ENCODE data around the gene ARHGAP10. TPM values are rescaled to one million over a fixed set of nuclear protein-coding genes. Genes with fewer than 3 reads are reported as not detected.

Gene ARHGAP10
- total RNA-seq, 1 donor from 2014 or later = 28.0 TPM

- Histone ChIP-seq H3K4me1 (ENCODE audit: insufficient read depth, low read length) (peaks cover 30% of the 10 kb centered on the region), H2AFZ (ENCODE audit: low read depth, low read length) (no peak overlapping the region), H3K9me3 (ENCODE audit: insufficient read depth, low read depth, low read length) (no peaks in the 10 kb centered on the region), H3K79me2 (ENCODE audit: insufficient read depth, low read length) (peaks cover 66% of the 10 kb centered on the region), H4K20me1 (ENCODE audit: insufficient read depth, low read length) (peaks cover 40% of the 10 kb centered on the region), H3K27ac (ENCODE audit: low read depth, low read length) (no peak overlapping the region), H3K4me2 (ENCODE audit: low read length) (no peak overlapping the region), H3K27me3 (ENCODE audit: insufficient read depth, low read length) (no peaks in the 10 kb centered on the region), H3K36me3 (ENCODE audit: insufficient read depth, low read length) (no peaks in the 10 kb centered on the region), H3K4me3 (ENCODE audit: insufficient read depth, low read depth, low read length) (no peak overlapping the region), H3K9ac (ENCODE audit: low read length) (no peak overlapping the region)
- no peaks in the 10 kb centered on the region for H3K27me3 Mint-ChIP-seq (ENCODE audit: low read depth, unreplicated experiment)
- H3K36me3 Mint-ChIP-seq (ENCODE audit: low read depth, unreplicated experiment) = no peaks in the 10 kb centered on the region
- FAIRE-seq = no peak
- TF ChIP-seq CTCF (IDR thresholded peaks at IDR 0.05; ENCODE audit: insufficient read depth, low read depth, low read length) (no peak), EZH2 (IDR thresholded peaks at IDR 0.05; ENCODE audit: insufficient read depth, low read length) (no peak)
- H3K4me1 Mint-ChIP-seq (ENCODE audit: low read depth, unreplicated experiment) = peaks cover 39% of the 10 kb centered on the region
- H3K9me3 Mint-ChIP-seq (ENCODE audit: unreplicated experiment) = no peaks in the 10 kb centered on the region
- H3K27ac Mint-ChIP-seq (ENCODE audit: unreplicated experiment) = peak overlapping the region; percentile 4
- no peak for DNase-seq (ENCODE audit: low read depth)
- no peak overlapping the region for H3K4me3 Mint-ChIP-seq (ENCODE audit: unreplicated experiment)
These were observed 44.8 kb downstream of the ARHGAP10 start for GRCh38 chr4:147776716-147777115.

- no peaks in the 10 kb centered on the region for H3K27me3 Mint-ChIP-seq (ENCODE audit: low read depth, unreplicated experiment)
- Histone ChIP-seq H3K4me2 (ENCODE audit: low read length) (no peak overlapping the region), H3K27me3 (ENCODE audit: insufficient read depth, low read length) (no peaks in the 10 kb centered on the region), H4K20me1 (ENCODE audit: insufficient read depth, low read length) (peaks cover 48% of the 10 kb centered on the region), H3K36me3 (ENCODE audit: insufficient read depth, low read length) (no peaks in the 10 kb centered on the region), H3K9me3 (ENCODE audit: insufficient read depth, low read depth, low read length) (no peaks in the 10 kb centered on the region), H3K4me3 (ENCODE audit: insufficient read depth, low read depth, low read length) (no peak overlapping the region), H3K4me1 (ENCODE audit: insufficient read depth, low read length) (peaks cover 28% of the 10 kb centered on the region), H3K9ac (ENCODE audit: low read length) (no peak overlapping the region), H3K27ac (ENCODE audit: low read depth, low read length) (no peak overlapping the region), H3K79me2 (ENCODE audit: insufficient read depth, low read length) (peaks cover 66% of the 10 kb centered on the region), H2AFZ (ENCODE audit: low read depth, low read length) (no peak overlapping the region)
- H3K4me3 Mint-ChIP-seq (ENCODE audit: unreplicated experiment) = no peak overlapping the region
- no peak for FAIRE-seq
- H3K36me3 Mint-ChIP-seq (ENCODE audit: low read depth, unreplicated experiment) = no peaks in the 10 kb centered on the region
- no peaks in the 10 kb centered on the region for H3K9me3 Mint-ChIP-seq (ENCODE audit: unreplicated experiment)
- TF ChIP-seq EZH2 (IDR thresholded peaks at IDR 0.05; ENCODE audit: insufficient read depth, low read length) = no peak
- no peak for TF ChIP-seq CTCF (IDR thresholded peaks at IDR 0.05; ENCODE audit: insufficient read depth, low read depth, low read length)
- H3K4me1 Mint-ChIP-seq (ENCODE audit: low read depth, unreplicated experiment) = peaks cover 38% of the 10 kb centered on the region
- H3K27ac Mint-ChIP-seq (ENCODE audit: unreplicated experiment) = no peak overlapping the region
- DNase-seq (ENCODE audit: low read depth) = no peak
These were observed 45.7 kb downstream of the ARHGAP10 start for GRCh38 chr4:147777456-147778091.

GRCh38 chr4:147778942-147779341, 47.1 kb downstream of the ARHGAP10 start:
- H3K4me3 ChIP-seq (ENCODE audit: insufficient read depth, low read depth, low read length) = no peak overlapping the region
- Mint-ChIP-seq H3K27ac (ENCODE audit: unreplicated experiment) (no peak overlapping the region), H3K36me3 (ENCODE audit: low read depth, unreplicated experiment) (no peaks in the 10 kb centered on the region), H3K27me3 (ENCODE audit: low read depth, unreplicated experiment) (no peaks in the 10 kb centered on the region), H3K4me3 (ENCODE audit: unreplicated experiment) (no peak overlapping the region), H3K9me3 (ENCODE audit: unreplicated experiment) (no peaks in the 10 kb centered on the region), H3K4me1 (ENCODE audit: low read depth, unreplicated experiment) (peaks cover 24% of the 10 kb centered on the region)
- TF ChIP-seq EZH2 (IDR thresholded peaks at IDR 0.05; ENCODE audit: insufficient read depth, low read length) (no peak), CTCF (IDR thresholded peaks at IDR 0.05; ENCODE audit: insufficient read depth, low read depth, low read length) (no peak)
- H3K4me2 ChIP-seq (ENCODE audit: low read length) = no peak overlapping the region
- H3K27ac ChIP-seq (ENCODE audit: low read depth, low read length) = no peak overlapping the region
- H3K79me2 ChIP-seq (ENCODE audit: insufficient read depth, low read length) = peaks cover 66% of the 10 kb centered on the region
- H4K20me1 ChIP-seq (ENCODE audit: insufficient read depth, low read length) = peaks cover 48% of the 10 kb centered on the region
- H3K9me3 ChIP-seq (ENCODE audit: insufficient read depth, low read depth, low read length) = no peaks in the 10 kb centered on the region
- DNase-seq (ENCODE audit: low read depth) = no peak
- no peaks in the 10 kb centered on the region for H3K36me3 ChIP-seq (ENCODE audit: insufficient read depth, low read length)
- peaks cover 16% of the 10 kb centered on the region for H3K4me1 ChIP-seq (ENCODE audit: insufficient read depth, low read length)
- H2AFZ ChIP-seq (ENCODE audit: low read depth, low read length) = no peak overlapping the region
- no peaks in the 10 kb centered on the region for H3K27me3 ChIP-seq (ENCODE audit: insufficient read depth, low read length)
- no peak for FAIRE-seq
- H3K9ac ChIP-seq (ENCODE audit: low read length) = no peak overlapping the region

Measured in astrocyte (in vitro differentiated cells and primary cell).